Glomerular visceral epithelial cell (primary cell): ENCODE results near the gene ANKRD44.
A peak's percentile ranks its signal among the peaks of the same experiment; 100 is the strongest.

ENCODE experiments used
- DNase-seq: peaks from one replicate; pipeline ENCODE4 v3.0.0-alpha.2; 2016; ENCODE audit errors: extremely low spot score

ANKRD44 gene

DNA sequence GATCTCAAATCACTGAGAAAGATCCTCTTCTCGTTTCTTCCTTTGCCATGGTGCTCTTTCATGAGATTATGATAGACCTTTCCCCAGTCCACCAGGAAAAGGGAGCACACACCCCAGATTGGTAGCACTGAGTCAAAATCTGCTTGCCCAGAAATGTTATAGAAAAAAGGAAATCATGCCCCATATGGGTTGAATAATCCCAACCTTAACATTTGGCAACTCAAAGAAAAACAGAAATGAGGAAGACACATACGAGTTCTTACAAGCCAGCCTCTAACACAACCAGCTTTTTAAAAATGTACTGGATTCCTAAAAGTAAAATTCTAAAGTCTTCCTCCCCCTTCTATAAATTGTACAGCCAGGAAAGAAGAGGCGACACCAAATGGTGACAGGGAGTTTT, 103.0 kb downstream of the ANKRD44 start:
- DNase-seq, result no peak

DNA sequence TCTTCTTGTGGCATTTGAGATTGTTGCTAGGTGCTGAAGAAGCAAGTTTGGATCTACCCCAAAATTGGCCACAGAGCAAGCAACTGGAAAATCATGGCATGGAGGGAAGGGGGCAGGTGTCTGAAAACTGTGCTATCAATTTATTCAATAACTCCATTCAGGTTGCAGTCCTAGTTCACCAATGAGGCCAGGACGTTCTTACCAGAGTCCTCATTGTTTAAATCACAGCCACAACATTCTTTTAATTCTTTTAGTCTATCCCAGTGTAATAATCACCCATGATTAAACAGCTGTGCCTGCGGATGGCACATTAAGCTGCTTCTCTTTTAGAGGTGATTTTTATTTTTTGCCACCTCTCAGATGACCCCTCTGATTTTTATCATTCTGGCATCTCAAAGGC, 103.5 kb downstream of the ANKRD44 start:
- peak; percentile 66 for DNase-seq

DNA sequence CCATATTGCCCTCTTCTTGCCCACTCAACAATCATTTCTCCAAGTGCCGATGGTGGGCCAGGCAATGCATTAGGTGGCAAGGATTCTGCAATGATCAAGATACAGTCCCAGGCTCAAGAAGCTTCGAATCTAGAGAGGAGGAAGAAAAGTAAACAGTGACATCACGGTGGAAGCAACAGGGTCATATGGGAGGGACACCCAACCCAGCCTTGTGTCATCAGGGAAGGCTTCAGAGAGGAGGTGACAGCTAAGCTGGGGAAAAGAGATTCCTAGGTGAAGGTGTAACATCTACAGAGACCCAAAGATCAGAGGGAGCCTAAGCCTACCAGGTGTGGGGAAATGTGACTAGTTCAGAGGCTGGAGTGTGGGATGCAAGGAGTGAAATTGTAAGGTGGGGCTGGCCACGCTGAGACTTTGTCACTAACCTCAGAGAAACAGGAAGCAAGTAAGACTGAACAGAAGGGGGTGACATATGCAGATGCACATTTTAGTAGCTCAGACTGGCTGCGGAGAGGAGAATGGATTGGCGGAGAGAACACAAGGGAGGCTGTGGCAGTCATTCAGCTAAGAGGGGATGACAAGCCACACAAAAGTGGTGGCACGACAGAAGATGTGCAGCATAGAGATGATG, 104.9 kb downstream of the ANKRD44 start:
- DNase-seq, result no peak

DNA sequence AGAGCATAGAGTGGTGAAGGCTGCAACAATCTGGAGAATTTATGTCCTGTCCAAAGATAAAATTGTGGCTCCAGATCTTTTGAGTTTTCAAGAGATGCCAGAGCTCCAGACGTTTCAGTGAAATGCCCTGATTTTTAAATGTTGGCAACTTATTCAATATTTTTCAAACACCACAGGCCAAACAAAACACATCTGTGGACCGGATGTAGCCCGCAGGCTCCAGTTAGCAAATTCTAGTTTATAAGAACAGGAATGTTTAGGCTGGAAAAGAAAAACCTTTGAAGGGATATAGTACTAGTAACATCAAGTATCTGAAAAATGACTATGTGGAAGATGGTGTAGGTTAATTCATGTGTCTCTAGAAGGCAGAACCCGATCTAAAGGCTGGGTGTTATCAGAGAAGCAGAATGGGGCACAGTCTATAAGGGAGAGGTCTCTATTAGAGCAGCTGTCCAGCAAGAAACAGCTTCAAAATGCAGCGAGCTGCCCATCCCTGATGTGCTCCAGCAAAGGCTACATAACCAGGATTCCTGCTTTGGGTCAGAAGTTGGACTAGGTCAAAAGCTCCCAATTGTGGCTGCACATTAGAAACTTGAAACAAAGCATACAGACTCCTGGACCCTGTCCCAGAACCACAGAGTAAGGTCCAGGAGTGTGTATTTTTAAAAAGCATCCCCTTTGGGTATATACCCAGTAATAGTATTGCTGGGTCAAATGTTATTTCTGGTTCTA, 105.9 kb downstream of the ANKRD44 start:
- no peak for DNase-seq

DNA sequence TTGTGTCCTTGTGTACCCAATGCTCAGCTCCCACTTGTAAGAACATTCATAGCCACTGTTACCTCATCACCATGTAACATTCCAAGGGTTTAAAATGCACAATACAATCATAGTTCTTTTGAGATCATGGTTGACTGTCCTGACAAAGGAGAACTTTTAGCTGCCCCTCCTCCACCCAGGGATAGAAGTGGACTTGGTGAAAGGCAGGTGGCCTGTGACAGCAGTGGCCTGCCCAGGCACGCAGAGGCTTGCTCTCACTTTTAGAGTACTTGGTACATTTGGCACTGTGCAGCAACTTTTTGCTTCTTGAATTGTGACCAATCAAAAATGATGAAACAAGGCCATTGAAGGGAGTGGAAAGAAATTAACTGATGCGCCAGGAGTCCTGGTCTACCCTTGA, 108.7 kb downstream of the ANKRD44 start:
- DNase-seq, result no peak

DNA sequence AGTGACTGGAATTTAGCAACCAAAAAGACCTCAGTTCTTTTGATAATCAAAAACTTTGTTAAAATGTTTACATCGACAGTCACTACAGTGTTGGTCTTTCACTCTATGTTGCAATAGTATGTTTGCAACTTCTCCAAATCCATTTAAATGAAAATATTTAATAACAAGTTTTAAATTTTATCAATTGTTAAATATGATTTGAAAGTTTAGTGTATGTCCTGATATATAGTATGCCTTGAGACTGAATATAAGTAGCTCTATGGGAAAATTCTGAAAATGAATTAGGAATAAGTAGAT, 109.9 kb downstream of the ANKRD44 start:
- DNase-seq, result no peak

DNA sequence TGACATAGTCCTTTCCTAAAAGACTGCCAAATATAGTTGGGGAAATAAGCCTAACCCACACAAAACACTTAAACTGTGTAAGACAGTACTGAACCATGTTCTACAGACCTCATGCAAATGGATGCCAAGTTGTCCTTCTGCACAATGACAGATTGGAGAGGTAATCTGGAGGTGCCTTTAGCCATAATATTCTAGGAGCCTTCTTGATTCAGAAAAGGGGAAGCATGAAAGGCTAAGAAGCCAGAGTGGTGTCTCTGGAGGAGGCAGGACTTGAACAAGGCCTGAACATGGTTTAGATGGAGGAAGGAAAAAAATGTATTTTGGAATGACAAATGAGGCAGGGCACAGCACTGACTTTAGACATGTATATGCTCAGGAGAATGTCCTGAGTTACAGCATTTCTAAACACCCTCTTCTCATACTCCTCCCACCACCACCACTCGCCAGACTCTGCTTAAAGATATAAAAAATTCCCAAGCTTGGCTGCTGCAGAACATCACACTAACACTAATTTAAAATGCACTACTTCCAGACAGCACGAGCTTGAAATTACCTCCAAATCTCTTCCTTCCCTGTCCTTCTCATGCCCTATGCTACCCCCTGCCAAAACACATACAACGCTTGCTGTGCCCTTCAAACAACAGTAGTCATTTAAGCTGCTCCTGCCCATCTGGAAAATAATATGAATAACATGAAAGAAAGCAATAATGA, 110.4 kb downstream of the ANKRD44 start:
- DNase-seq, result no peak

DNA sequence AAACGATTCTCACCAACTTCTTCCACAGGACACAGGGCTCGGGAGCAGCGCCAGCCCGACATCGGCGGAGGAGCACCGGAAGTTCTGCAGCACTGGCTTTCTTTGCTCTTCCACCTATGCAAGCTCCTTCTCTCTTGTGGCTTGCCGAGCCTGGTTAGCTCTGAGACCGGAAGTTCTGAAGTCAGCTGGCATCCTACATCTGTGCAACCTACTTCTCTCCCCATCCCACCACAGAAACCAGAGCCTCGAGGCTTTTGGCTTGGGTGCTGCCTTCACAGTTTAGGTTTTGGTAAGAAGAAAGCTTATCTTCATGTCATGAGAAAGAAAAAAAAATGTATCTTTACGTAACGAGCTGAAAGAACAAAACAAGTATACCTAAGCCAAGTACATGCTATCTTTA, 111.7 kb downstream of the ANKRD44 start:
- DNase-seq, result no peak

DNA sequence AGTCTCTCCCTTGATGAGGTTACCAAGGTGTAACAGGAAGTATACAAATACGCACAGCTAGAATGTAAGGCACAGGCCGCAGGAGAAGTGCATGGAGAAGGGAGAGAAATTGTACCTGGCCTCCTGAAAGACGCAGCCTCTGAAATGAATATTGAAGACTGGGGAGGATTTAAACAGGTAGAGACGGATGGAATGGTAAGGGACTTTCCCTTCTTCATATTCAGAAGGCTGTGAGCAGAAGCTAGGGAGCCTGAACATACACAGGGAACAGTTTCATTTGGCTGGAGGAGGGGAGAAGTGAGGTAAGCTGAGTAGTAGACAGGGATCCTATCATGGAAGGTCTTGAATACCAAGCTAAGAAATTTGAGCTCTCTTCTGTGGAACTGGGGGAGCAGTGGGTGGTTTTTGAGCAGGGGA, 112.7 kb downstream of the ANKRD44 start:
- no peak for DNase-seq

DNA sequence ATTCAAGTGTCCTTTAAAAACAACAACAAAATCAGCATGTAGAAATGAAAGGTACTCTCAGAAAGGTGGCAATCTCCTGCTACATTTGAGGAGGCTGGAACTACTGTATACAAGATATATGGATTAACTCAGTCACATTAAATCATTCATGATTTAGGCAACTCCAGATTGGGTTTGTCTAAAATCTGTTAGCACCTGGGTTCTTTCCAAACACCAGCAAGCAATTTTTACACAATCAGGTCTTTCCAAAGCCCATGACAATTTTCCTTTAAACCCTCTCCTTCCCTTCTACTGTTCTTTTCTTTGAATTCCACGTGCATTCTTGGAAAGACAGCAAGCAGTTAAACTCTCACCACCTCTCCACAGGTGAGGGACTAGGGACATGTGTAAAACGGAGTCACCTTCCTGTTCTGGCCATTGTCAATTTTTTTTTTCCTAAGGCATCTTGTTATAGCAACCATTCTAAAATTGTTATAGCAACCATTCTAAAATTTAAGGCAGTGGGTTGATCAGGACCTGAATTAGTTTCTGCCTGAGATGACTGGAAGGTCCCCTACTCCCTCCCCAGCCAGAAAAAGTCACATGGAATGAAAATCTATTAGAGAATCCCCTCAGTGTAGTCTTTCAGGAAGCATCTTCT, 113.9 kb downstream of the ANKRD44 start:
- no peak for DNase-seq

DNA sequence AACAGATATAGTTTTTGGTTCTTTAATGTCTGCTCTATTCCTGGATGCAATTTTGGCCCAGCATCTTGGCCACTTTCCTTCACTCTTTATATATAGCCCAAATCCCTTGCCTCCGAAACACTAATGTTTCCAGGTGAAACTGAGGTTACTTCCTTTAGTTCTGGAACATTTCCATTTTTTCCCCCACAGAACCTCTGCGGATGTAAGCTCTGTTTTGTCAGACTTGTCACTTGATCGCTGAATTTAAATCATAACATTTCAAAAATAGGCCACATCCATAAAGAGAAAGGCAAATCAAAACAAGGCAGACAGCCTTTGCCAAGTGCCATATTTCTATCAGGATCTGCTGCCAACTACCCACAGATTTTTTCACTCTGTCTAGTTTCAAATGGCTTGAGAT, 115.1 kb downstream of the ANKRD44 start:
- DNase-seq, result no peak

DNA sequence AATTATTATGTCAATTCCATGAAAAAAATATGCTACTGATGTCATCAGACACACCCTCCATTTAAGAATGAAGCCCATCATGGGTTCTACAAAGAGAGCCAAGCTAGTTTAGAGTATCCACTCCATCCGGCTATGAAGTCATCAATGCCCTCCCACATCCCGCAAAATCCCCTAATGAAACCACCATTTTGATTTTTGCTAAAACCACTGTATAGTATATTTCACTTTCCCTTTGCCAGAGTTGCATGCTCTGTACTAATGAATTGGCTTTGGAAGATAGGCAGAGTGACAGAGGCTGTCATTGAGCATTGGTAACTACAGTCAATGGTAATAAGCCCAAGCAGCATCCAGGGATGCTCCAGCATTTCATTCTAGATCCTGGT, 118.6 kb downstream of the ANKRD44 start:
- DNase-seq, result no peak

DNA sequence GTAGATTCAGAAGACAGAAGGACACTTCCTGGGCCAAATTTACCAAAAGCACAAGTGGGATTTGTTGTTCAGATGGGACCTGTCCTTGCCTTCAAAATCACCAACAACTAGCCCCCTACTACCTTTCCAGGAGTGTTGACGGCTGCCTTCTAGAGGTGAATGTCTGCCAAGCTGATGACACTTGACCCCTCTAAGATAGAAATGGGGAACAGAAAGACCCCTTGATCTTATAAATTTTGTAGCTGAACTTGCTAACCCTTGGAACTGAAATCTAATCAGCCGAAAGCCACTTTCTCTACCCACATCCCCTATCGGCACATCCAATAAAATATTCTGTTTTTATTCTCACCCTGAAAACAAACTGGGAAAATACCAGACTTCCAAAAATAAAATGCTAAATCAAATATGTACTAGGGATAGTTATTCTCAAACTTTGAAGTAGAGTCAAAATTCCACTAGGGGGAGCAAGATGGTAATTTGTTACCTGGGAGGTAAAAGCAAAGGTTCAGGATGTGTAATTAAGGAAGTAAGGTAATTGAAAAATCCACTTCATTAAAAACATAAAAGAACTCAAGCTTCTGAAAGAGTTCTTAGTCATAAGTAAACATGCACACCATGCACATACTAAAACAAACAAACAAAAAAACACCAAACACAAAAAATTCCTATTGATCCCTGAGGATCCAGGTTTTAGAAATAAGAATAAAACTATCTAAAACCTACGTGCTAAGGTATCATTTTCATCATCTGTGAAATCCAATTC, 119.2 kb downstream of the ANKRD44 start:
- DNase-seq, result peak; percentile 41

DNA sequence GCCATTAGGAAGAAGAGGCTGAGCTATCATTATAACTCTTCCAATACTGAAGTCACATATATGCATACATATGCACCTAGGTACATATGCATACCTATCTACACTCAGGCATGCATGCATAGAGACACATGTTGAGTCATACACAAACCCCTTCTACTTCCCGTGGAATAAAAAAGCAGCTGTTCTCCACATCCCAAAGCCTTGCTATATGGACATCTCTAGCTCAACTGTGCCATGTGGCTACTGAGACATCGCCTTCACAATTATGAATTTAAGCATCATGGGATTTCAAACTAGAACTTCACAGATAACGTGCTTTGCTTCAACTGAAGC, 120.5 kb downstream of the ANKRD44 start:
- DNase-seq, result no peak

DNA sequence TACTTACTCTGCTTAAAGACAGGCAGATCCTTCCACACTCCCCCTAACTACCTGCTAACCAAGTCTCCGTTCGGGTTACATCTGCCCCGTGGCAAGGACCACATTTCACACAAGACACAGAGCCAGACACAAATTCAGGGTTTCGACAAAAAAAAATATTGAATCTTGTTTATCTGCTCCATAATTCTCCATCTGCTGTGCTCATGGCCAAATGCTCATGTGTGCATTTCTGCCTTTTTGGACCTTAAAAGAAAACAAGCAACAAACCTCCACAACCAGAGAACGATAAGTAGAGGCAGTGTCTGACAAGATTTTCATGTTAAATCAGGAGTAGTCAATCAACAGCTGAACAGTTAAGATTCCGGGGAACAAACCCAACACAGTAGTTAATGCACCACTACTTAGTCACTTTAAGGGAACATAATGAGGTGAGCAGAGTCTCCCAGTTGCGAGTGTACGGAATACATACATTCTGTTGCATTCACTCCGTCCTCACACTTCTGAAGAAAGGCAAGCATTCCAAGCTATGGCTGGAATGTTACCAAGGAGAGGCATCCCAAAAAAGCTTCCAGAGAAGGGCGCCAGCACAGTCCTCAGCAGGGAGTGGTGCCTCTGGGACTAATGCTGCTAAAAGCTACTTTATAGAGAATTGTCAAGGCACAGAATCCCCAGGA, 121.0 kb downstream of the ANKRD44 start:
- no peak for DNase-seq

DNA sequence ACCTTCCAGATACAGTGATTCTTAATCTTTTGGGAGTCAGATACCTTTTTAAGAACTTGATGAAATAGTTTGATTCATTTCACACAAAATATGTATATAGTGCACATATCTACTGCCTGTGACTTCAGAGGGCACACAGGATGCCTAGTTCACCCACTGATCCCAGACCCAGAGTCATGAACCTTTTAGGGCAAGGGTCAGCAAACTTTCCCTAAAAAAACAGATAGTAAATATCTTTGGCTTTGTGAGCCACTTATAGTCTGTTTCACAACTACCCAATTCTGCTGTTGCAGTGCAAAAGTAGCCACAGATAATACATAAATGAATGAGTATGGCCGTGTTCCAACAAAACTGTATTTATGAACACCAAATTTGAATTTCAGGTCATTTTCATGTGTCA, 124.9 kb downstream of the ANKRD44 start:
- no peak for DNase-seq

DNA sequence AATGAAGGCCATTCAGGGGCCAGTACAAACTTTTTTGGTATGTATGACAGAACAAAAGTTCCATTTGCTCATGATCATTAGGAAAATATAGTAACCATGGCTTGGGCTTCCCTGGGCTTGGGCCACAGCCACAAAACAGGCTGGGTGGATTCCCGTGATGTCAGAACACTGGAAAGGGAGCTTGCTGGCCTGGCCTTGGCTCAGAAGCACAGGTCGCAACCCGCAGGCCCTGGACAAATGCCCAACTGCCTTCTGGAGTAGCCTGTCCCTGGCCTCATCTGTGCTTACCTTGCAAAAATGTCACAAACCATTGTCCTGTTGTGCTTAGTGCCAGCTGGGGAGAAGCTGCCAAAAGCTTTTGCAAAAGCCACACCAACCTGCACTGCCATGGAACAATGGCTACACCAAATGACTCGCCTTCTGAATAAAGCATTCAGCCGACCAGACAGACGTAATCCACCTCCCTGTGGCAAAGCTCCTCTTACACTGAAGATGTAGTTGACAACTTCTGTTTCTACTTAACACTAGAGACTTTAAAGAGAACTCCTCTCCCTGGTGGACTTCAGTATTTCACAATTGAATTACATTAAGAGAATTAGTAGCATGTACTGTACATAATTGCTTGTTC, 125.5 kb downstream of the ANKRD44 start:
- peak; percentile 59 for DNase-seq

DNA sequence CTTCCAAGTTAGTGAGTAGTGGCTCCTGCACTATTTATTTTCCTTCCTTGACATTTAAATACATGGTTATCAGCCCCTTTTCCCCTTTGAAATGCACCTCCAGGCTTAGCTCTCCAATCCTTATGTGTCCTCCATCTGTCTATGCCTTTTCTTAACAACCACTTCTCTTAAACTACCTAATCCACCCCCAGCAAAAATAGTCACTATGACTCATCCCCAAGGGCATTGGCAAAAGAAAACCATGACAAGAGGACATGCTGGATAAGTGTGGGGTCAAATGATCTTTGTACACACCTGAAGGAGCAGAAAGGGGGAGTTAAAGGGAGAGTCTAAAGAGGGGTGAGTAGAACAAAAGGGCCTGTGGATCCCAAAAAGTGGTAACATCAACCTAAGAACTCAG, 127.2 kb downstream of the ANKRD44 start:
- DNase-seq, result no peak

DNA sequence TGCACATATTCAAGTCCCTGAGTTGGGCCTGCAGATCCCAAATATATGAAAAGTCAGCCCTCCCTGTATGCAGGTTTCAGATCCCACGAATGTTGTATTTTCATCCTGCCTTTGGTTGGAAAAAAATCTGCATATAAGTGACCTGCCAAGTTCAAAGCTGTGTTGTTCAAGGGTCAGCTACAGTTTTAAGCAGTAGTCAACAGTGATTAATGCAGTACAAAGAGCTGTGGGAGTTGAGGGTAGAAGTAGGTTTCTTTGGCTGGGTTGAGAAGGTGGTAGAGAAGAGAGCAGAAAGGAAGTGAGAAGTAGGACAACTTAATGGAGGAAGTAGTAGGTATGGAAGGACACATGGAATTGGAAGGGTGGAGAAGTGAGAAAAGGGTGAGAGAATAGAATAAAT, 127.9 kb downstream of the ANKRD44 start:
- DNase-seq, result no peak

DNA sequence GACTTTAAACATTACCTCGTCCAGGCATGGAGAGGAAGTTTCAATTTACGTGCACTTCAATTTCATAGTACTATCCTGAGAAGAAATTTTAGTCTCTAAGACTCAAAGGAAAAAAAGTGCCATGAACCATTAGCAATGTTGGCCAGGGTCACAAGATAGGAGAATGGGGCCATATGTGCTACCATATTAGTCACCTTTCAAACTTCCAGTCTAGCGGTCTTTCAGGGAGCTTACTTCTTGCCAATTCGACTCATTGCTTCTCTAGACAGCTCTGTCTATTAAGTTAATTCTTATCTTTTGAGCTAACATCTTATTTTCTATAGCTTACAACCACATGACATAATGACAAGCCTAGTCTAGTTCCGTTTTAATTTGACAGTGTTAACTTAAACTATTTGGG, 129.1 kb downstream of the ANKRD44 start:
- no peak for DNase-seq
